GM03348 (cell line): ENCODE data around the gene PTPRM.

ENCODE experiments used
- DNase-seq: peaks from one replicate; pipeline ENCODE4 v3.0.0; 2012; ENCODE audit warnings: low spot score

The PTPRM gene

DNA sequence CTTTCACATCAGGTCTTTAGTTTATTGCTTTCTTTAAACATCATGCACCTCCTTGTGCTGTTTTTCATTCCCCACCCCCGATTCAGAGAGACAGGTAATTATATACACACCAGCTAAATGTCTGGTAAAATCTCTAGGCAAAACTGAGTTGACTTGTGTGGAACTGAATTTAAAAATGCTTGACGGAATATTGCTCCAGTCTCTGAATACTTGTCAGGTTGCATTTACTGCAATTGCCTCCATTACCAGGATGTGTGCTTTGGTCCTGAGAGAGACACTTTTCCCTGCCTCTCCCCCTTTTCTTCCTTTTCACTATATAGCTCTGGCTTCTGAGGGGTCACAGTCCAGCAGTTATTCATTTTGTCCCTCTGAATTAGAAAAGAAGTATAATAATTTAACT lies 104.0 kb downstream of the PTPRM start:
- no peak for DNase-seq

DNA sequence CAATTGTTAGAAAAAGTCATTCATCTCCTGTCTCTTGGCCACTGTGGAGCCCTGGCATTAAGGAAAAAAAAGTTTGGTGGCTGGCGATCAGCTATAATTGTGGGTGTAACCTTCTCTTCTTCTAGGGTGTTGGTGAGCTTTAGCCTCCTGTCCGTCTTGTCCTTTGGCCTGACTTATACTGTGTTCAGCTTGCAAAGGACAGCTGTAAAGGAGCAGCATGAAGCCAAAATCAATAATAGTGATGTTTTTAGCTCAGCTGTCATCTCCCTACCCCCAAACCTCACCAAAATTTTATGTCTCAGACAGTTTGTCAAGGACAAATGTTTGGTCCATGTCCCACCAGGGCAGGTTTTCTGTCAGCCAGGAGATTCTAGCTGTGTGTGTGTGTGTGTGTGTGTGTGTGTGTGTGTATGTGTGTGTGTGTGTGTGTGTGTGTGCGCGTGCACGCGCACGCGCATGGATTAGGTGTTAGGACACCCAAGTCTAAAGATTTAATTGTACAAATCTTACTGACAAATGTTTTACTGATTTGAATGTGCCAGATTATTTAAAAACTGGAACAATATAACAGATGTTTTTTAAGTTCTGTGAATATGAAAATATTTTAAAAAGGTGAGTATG lies 109.2 kb downstream of the PTPRM start:
- no peak for DNase-seq

DNA sequence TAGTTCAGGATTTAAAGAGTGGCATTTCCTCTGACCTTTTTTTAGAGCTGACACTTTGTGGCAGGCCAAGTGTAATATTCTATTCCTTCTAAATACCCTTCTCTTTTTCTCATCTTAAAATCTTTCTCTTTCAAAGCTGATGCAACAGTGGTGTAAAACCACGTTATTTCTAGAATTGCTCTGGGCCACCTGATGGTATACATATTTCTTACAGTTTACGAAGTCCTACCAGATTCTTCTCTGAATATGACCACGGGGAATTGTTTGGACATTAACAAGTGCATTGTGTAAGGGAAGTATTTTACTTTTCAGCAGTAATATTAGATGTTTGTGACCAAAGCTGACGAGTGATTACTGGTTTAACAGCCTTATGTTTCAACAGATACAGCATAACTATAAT lies 109.9 kb downstream of the PTPRM start:
- DNase-seq, result no peak

DNA sequence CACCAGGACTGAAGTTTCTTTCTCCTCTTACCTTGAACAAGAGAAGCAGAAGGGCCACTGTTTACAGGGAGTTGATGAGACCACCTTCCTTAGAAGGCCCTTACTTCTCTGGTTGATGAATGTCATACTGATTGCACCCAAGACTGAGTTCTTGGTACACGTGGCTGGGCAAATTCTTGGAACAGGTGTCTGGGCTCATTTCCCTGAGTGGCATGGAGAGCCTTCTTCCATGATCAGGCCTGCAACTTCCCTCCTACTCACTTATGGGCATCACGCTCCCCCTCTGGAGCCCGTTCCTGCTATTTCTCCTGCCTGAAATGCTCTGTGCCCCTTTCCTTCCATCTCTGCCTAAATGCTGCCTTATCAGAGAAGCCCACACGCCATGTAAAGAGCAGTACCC lies 110.3 kb downstream of the PTPRM start:
- no peak for DNase-seq

DNA sequence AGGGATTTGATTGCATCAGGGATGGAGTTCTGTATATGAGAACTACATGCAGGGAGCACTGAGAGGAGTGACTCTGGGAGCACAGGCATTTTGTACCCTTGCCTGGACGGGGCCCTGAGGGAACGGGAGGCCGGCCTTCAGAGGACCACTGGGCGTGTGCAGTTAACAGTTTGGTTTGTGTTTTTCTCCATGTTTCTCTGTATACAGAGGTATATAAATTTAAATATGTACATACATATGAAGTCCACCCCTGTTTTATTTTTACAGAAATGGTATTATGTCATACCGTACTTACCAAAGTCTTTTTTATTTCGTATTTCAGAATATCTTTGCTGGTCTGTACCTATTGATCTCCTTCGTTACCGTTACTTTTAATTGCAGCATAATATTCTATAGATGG lies 111.3 kb downstream of the PTPRM start:
- DNase-seq, result no peak

DNA sequence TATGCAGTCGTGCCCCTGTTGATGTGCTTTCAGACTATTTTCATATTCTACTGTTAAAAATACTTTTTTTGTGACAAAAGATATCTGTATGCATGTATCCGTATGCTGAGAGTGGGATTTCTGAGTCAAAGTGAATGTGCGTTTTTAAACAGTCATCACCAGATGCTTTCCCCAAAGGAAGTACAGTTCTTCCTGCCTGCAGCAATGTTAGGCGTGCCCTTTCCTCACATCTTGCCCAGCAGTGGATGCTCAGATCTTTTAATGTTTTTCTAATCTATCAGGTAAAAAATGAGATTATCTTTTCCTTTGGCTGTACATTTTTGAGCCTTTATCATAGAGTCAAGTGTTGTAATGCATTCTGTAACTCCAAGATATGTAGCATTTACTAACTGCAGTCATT lies 111.7 kb downstream of the PTPRM start:
- DNase-seq, result no peak

DNA sequence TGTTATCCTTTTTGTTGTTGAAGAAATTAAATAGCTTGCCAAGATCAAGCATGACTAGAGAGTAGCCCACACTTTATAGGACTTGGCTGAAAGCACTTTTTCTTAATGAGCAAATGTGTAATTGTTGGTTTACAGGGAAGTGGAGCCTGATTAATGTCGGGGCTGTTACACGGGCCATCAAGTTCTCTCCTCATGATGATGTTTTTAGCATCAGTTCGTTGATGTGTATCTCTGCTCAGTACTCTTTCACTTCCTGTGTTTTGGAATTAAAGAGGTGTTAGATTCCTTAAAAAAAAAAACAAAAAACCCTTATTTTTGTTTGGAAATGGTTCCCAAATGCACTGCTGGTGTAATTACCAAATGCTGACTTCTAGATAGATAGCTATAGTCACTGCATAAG lies 114.2 kb downstream of the PTPRM start:
- DNase-seq, result no peak

DNA sequence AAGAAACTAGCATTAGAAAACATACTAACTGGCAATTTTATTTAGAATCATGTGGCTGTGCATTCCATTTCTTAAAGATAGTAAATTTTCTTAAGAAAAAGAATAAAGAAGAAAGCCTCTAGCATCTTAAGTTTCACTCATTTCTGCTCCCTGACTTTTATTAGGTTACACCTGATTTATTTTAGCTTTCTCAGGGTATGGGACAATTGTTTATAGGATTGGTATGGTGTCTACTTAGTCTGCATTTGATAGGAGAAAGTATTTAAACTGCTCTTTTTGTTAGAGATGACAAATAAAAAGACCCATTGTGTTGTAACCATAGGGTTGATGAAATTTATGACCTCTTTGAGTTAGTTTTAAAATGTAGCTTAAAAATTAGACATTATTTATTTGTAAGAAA lies 115.2 kb downstream of the PTPRM start:
- DNase-seq, result no peak

DNA sequence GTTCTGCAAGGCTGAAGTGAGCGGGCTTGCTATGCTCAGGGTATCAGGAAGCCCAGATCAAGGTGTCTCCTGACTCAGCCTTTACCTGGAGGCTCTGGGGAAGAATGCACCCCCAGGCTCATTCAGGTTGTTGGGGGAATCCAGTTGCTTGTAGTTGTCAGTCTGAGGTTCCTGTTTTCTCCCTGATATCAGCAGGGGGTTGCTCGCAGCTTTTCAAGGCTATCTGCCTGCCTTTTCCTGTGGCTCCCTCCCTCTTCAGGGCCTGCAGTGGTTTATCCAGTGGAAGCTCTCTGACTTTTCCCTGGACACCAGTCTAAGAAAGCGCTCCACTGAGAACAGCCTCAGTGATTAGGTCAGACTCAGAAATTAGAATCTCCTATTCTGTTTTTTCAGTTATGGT lies 116.6 kb downstream of the PTPRM start:
- DNase-seq, result no peak

DNA sequence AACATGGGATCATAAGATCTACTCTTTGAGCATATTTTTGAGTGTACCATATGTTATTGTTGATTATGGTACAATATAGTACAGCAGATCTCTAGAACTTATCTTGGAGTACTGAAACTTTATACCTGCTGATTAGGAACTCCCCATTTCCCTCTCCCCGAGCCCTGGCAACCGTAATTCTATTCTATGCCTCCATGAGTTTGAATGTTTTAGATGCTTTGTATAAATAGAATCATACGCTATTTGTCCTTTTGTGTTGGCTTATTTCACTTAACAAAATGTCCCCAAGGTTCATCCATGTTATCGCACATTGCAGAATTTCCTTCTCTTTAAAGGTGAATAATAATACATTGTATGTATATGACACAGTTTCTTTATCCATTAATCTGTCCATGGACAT lies 117.2 kb downstream of the PTPRM start:
- DNase-seq, result no peak

DNA sequence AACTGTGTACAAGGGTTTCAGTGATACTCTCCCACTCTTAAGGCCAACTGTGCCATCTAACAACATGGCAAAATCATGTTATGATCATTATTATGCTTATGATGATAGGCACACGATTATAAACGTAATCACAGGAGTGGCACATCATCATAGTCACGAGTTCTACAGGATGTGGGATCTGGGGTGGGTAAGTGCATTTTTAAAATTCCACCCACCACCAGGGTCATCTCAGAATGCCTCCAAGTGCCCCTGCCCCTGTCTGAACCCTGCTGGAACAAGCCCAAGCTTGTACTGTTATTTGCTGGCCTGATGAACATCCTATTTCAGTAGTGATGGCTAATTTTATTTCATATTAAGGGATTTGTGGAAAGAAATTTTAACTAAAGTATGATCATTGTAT lies 117.8 kb downstream of the PTPRM start:
- no peak for DNase-seq

DNA sequence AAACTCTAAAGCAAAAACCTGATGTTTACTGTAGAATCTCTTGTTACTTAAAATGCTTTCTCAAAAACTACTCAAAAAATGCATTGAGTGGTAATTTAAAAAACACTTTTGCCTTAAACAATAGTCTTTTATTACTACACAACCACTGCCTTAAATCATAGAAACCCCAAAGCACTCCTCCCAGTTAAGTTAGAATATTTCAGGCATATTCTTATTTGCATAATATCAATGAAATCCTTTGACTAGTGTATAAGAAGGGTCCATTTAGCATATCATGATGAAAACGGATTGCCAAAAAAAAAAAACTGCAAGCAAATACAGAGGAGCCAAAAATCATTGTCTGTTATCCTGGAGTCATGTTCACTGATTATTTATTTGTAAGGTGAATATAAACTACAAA lies 119.2 kb downstream of the PTPRM start:
- no peak for DNase-seq

DNA sequence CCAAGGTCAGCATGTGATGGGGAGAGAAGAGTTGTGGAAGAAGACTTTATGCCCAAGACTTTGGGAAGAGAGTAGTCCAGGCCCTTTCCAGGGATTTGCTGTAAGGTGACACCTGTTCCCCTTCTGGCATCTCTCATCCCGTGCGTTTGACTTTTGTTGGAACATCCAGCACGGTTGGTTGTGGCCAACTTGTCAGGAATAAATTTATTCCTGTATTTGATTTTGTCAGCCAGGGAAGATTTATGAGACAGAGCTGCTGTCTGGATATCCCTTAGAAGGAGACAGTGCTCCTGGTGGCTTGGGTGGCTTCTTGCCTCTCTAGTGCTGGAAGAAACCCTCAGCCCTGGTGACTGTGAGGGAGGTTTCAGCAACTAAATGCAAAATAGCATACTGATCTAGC lies 121.5 kb downstream of the PTPRM start:
- DNase-seq, result no peak

DNA sequence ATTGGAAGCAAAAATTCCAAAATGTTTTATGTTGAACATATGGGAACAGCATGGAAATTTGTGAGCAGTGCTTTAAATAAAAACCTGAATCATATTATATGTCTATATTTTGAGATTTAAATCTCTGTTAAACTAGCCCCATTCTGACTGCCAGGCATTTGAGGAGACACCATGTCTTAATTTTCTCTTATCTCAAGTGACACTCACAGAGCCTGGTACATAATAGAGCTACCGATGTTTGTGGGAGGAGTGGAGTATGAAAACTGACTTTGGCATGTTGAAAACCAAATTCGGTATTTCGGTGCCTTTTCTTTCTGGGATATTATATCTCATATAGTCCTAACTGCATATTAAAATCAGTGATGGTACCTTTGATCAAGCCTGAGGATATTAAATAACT lies 124.1 kb downstream of the PTPRM start:
- no peak for DNase-seq

DNA sequence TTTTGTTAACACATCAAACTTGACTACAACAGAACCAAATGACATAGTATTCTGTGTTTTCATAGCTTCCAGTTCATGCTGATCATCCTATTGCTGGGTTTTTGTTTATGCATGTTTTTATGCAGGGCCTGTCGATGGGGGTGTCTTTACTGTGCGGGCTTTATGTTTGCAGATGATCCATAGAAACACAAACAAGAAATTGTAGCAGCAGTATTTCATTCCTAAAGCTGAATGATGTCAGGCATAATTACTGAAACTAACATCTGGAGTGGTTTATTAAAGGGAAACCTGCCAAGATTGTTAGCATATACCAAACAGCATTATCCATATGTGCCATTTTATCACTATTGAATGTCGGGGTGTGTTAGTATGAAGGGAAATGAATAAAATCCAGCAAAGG lies 129.7 kb downstream of the PTPRM start:
- DNase-seq, result no peak

DNA sequence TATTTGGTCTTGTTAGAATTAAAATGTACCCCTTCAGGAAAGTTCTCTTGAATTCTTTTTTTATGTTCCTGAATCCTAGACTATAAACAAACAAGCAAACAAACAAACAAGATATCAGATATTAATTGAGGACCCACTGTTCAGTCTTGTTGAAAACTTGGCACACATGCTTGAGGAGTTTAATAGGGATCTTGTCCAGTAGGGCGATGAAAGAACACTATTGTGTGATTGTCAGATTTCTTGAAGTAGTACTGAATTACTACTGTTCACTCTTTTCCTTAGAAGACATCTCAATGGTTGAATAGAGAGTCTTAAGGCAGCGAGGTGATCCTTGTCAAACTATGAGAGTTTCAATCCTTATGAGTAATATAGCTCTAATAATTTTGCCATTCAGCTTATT lies 130.2 kb downstream of the PTPRM start:
- no peak for DNase-seq

DNA sequence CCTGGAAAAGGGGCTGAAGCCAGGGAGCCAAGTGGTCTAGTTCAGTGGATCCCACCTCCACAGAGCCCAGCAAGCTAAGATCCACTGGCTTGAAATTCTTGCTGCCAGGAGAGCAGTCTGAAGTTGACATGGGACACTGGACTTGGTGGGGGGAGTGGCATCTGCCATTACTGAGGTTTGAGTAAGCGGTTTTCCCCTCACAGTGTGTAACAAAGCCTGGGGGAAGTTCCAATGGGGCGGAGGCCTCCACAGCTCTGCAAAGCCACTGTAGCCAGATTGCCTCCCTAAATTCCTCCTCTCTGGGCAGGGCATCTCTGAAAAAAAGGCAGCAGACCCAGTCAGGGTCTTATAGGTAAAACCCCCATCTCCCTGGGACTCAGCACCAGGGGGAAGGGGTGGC lies 144.4 kb downstream of the PTPRM start:
- no peak for DNase-seq

DNA sequence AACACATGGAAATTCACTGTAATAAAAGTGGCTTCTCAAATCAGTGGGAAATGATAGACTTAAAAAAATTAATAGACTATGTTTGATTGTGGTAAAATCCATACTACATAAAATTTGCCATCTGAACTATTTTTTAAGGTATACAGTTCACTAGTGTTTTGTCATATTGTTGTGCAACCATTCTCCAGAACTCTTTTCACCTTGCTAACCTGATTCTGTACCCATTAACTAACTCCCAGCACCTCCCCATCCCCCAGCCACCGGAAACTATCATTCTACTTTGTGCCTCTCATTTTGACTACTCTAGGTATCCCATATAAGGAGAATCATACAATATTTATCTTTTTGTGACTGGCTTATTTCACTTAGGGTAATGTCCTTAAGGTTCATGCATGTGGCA lies 153.3 kb downstream of the PTPRM start:
- no peak for DNase-seq

DNA sequence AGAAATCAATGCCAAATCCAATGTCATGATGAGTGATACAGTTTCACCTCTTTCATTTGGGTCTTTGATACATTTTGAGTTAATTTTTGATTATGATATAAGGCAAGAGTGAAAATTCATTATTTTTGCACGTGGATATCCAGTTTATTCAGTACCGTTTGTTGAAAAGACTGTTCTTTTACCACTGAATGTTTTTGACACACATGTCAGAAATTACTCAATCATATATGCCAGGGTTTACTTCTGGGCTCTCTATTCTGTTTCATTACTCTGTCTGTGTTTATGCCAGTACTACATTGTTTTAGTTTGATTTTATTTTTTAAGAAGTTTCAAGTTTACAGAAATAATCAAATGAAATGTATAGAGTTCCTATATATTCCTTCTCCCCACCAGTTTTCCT lies 154.4 kb downstream of the PTPRM start:
- no peak for DNase-seq

DNA sequence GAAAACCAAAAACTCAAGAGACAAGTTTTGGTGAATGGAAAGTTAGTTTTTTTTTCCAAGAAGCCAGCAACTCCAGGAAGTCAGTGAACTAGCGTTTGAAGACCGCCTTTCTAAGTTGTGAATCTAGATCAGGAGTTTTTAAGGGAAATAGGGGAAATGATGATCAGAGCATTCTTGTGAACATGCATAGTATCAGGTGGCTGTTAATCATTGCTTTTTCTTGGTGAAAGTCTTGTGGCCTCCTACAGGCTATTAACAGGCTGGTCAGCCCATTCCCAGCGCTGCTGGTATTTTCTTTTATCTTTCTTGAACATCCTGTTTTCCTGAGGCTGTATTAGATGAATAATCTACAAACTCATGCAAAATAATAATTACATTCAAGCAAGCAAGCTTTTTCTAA lies 155.8 kb downstream of the PTPRM start:
- DNase-seq, result no peak

DNA sequence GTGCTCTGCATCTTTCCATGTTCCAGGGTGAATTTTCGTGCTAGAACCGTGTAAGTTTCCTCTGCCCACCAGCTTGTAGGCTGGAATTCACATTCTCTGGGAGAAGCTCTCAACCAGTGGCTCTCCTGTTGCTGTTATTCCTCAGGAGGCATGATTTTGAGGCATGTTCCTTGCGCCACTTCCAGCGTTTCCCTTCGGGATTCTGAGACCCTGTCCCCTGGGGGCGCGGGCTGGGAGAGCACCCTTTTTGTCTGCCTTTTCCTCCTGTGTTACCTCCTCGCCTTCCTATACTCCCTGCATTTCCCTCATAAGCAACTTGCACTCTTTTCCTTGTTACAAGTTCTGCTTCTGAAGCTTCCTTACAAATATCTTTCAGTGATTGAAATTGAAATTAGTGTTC lies 156.4 kb downstream of the PTPRM start:
- DNase-seq, result no peak

DNA sequence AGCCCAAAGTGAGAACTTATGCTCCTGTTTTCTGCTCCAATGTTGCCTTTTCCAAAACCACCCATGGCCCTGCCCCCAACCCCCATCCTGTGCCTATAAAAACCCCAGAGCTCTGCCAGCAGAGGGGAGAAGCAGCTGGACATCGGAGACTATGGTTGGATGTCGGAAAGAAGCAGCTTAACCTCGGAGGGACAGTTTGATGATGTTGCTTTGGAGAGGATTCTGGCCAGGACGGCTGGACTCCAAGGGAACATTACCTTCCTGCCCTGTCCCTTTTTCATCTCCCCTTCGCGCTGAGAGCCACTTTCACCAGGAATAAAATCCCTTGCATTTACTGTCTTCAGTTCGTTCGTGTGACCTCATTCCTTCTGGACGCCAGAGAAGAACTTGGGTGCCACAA lies 158.4 kb downstream of the PTPRM start:
- DNase-seq, result no peak

DNA sequence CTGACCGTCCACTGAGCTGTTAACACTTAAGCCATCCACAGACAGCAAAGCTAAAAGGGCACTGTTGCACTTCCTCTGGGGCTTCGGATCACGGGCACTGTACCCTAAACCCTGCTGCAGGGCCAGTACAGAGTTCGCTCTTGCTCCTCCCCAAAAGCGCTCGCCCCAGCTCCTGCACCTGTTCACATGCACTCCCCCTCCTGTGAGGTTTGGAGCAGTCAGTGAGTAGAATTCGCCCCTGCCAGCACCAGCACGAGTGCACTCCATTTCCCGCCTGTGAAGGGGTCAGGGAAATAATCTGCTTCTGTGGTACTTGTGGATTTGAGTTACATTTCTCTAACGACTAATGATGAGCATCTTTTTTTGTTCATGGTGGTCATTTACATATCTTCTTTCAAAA lies 158.8 kb downstream of the PTPRM start:
- no peak for DNase-seq

DNA sequence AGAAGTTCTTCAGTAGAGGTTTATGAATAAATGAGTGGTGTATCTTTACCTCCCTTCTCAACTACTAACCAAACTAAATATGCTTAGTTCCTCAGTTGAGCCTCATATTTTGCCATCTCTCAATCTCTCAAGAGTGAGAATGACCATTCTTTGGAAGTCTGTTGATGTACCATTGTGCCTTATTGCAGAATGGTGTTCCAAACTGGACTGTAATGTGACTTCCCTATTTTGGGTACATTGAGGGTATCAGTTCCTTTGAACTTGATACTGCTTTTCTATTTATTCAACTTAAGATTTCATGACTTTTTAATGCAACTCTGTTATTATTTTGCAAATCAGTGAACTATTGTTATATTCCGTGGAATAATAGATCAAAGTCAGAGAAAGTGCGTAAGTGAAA lies 159.4 kb downstream of the PTPRM start:
- DNase-seq, result no peak
